ENCODE data around the gene PDE2A. TPM values are rescaled to one million over a fixed set of nuclear protein-coding genes. Genes with fewer than 3 reads are reported as not detected.

The PDE2A gene
- total RNA-seq, 4 donors from 2014 or later: 40.6 to 68.8 (median 47.6) TPM

DNA sequence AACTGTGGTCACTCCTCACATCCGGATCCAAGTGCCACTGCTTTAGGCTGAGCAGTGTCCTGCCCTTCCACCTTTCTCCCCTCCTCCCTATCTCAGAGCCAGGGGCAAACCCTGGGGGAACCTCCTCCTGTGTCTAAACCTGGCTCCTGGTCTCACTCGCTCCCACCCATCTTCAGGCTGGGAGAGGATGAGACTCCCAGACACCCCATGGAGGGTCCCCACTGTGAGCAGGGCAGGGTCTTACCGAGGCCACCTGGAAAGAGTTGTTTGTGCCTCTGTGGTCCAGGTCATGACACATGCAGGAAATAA, 93.6 kb downstream of the PDE2A start:
- no peak for DNase-seq (ENCODE audit: extremely low spot score)
- no peak for TF ChIP-seq CTCF (IDR thresholded peaks at IDR 0.05)
- Histone ChIP-seq H3K27ac (replicated peaks in 1 of 4) (no peak overlapping the region), H3K9me3 (no peaks in the 10 kb centered on the region), H3K4me1 (peaks cover 9 to 17% (median 14%) of the 10 kb centered on the region in 4 donors), H3K4me3 (no peak overlapping the region), H3K36me3 (peaks cover 8 to 95% (median 75%) of the 10 kb centered on the region in 4 donors), H3K27me3 (peaks cover 0 to 18% (median 0%) of the 10 kb centered on the region in 4 donors)
- WGBS: 62% methylated on average over 3 of the region's 3 CpGs
- intact Hi-C loops (cut with DNase I): no loop called here

DNA sequence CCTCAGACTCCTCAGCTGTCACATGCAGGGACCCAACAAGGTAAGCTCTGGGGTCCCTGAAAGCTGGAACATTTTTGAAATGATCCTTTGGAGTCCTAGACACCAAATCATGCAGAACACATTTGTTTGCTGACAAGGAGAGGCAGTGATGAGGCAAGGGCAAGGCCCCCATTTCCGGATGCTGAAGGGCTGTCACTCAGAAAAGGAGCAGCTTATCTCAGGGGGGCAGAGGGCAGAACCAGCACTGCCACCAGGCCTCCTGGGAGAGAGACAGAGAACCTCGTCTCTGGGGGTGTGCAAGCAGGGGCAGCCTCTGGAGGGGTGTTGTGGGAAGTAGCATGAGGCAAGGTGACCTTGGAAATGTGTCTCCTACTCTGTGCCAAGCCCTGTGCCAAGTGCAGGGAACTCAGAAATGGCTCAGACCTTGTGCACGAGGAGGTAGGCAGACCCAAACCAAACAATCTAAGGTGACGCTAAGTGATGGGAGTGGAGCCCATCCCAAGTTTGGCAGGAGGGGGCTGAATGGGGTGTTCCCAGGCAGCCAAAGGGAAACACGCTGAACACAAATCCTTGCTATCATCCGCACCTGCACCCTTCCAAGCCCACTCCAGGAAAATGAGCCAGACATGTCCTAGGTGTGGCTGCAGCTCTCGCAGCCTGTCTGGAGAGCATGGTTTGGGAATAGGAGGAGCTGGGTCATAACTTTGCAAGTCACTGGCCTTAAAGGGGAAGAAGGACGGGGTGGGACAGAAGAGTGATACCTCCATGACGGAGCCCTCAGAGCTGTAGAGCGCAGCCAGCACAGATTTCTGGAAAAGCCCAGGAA, 94.2 kb downstream of the PDE2A start:
- no peak overlapping the region for H3K27ac ChIP-seq (replicated peaks in 1 of 4)
- DNase-seq (ENCODE audit: extremely low spot score): no peak
- H3K4me1 ChIP-seq: peaks cover 4 to 11% (median 10%) of the 10 kb centered on the region in 4 donors
- peaks cover 8 to 94% (median 75%) of the 10 kb centered on the region in 4 donors for H3K36me3 ChIP-seq
- 76% methylated on average over 10 of the region's 10 CpGs for WGBS
- no peak for TF ChIP-seq EP300 (IDR thresholded peaks at IDR 0.05)
- no peak for TF ChIP-seq POLR2AphosphoS5 (IDR thresholded peaks at IDR 0.05)
- TF ChIP-seq POLR2A (IDR thresholded peaks at IDR 0.05; ENCODE audit: low read depth): no peak
- no peak for TF ChIP-seq CTCF (IDR thresholded peaks at IDR 0.05)
- H3K9me3 ChIP-seq: no peaks in the 10 kb centered on the region
- peaks cover 0 to 13% (median 0%) of the 10 kb centered on the region in 4 donors for H3K27me3 ChIP-seq
- no peak overlapping the region for H3K4me3 ChIP-seq
- intact Hi-C loops (cut with DNase I): no loop called here

- Histone ChIP-seq H3K36me3 (peaks cover 8 to 86% (median 72%) of the 10 kb centered on the region in 4 donors), H3K27ac (replicated peaks in 1 of 4) (no peak overlapping the region), H3K4me3 (no peak overlapping the region), H3K9me3 (no peaks in the 10 kb centered on the region), H3K4me1 (peaks cover 0 to 3% (median 2%) of the 10 kb centered on the region in 4 donors), H3K27me3 (peaks cover 0 to 5% (median 0%) of the 10 kb centered on the region in 4 donors)
- DNase-seq (ENCODE audit: extremely low spot score): no peak
- intact Hi-C loops (cut with DNase I): no loop called here
- WGBS: 93% methylated on average over 7 of the region's 13 CpGs
- TF ChIP-seq POLR2AphosphoS5 (IDR thresholded peaks at IDR 0.05) (no peak), POLR2A (IDR thresholded peaks at IDR 0.05; ENCODE audit: low read depth) (no peak), EP300 (IDR thresholded peaks at IDR 0.05) (no peak), CTCF (IDR thresholded peaks at IDR 0.05) (no peak)
Measured at GRCh38 chr11:72578991-72579815, 95.0 kb downstream of the PDE2A start.

DNA sequence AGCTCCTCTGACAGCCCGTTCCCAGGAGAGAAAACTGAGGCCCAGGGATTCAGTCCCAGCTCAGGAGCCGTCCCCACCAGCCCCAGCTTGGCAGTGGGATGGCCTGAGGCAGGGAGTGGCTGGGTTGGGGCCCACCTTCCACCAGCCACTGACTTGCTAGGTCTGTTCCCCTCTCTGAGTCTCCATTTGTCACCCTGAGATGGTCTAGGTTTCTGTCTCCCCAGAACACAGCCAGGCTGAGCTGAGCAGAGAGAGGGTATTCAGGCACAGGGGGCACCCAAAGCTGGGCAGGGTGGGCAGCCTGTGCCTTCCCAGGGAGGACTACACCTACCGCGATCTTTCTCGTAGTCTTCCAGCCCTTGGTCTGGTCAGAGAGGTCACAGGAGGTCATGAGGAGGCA, 95.7 kb downstream of the PDE2A start:
- intact Hi-C loops (cut with DNase I): no loop called here
- H3K36me3 ChIP-seq: peaks cover 8 to 80% (median 67%) of the 10 kb centered on the region in 4 donors
- WGBS: 86% methylated on average over 2 of the region's 5 CpGs
- no peak overlapping the region for H3K4me3 ChIP-seq
- H3K4me1 ChIP-seq: no peaks in the 10 kb centered on the region
- no peaks in the 10 kb centered on the region for H3K9me3 ChIP-seq
- peaks cover 0 to 4% (median 0%) of the 10 kb centered on the region in 4 donors for H3K27me3 ChIP-seq
- DNase-seq (ENCODE audit: extremely low spot score): no peak
- TF ChIP-seq EP300 (IDR thresholded peaks at IDR 0.05) (no peak), CTCF (IDR thresholded peaks at IDR 0.05) (no peak), POLR2AphosphoS5 (IDR thresholded peaks at IDR 0.05) (no peak), POLR2A (IDR thresholded peaks at IDR 0.05; ENCODE audit: low read depth) (no peak)
- H3K27ac ChIP-seq (replicated peaks in 1 of 4): no peak overlapping the region

Data from esophagus muscularis mucosa (tissue), 4 donors.